IPS DF 4.7 (cell line): ENCODE measurements around the gene AQP12A.
"Not testable (repeated sequence)": the region's sequence is repeated elsewhere in the genome, so short reads cannot be mapped to it uniquely, and the experiment has no call there.

Source experiments
- DNase-seq: peaks from one replicate; pipeline ENCODE4 v3.0.0-alpha.2; 2013; ENCODE audit warnings: low spot score; ENCODE audit errors: extremely low read depth

AQP12A gene

GRCh38 chr2:240691631-240692420 is at the start of gene AQP12A:
Gene AQP12A (plus strand): TSS chr2:240691866. CDS start chr2:240691914, 48 bp downstream.
- DNase-seq = not testable (repeated sequence)

GRCh38 chr2:240642061-240642805 is 49.4 kb upstream of the AQP12A start:
- DNase-seq = no peak

- DNase-seq = no peak
These were observed 48.9 kb upstream of the AQP12A start for GRCh38 chr2:240642806-240643092.

- DNase-seq = no peak
These were observed 48.4 kb upstream of the AQP12A start for GRCh38 chr2:240643093-240643810.

- no peak for DNase-seq
These were observed 47.9 kb upstream of the AQP12A start for GRCh38 chr2:240643811-240644150.

GRCh38 chr2:240644171-240644651 is 47.5 kb upstream of the AQP12A start:
- no peak for DNase-seq

- no peak for DNase-seq
These were observed 46.8 kb upstream of the AQP12A start for GRCh38 chr2:240644859-240645301.

- DNase-seq = no peak
These were observed 46.3 kb upstream of the AQP12A start for GRCh38 chr2:240645346-240645745.

GRCh38 chr2:240645801-240646175 is 45.9 kb upstream of the AQP12A start:
- no peak for DNase-seq

- no peak for DNase-seq
These were observed 45.3 kb upstream of the AQP12A start for GRCh38 chr2:240646176-240646899.

- no peak for DNase-seq
These were observed 44.7 kb upstream of the AQP12A start for GRCh38 chr2:240646900-240647502.

- no peak for DNase-seq
These were observed 44.0 kb upstream of the AQP12A start for GRCh38 chr2:240647503-240648154.

GRCh38 chr2:240648155-240648649 is 43.5 kb upstream of the AQP12A start:
- no peak for DNase-seq

- no peak for DNase-seq
These were observed 42.9 kb upstream of the AQP12A start for GRCh38 chr2:240648650-240649275.

- DNase-seq = no peak
These were observed 42.3 kb upstream of the AQP12A start for GRCh38 chr2:240649331-240649730.

GRCh38 chr2:240650254-240650965 is 41.3 kb upstream of the AQP12A start:
- no peak for DNase-seq

GRCh38 chr2:240651185-240651584 is 40.5 kb upstream of the AQP12A start:
- DNase-seq = no peak

GRCh38 chr2:240655931-240656886 is 35.5 kb upstream of the AQP12A start:
- DNase-seq = no peak
